Liver (tissue), 3 donors: ENCODE results near the gene UBA6.

ENCODE experiments used
- ATF3 ChIP-seq: IDR thresholded peaks from 2 replicates; pipeline ENCODE4 v1.6.1; 2016; ENCODE audit warnings: antibody characterized with exemption
- CTCF ChIP-seq: fragments of 150-350 bp; IDR thresholded peaks from 2 replicates; pipeline ENCODE4 v1.5.1; 2017; ENCODE audit warnings: improper control_type of control experiment, low read depth, low read length; ENCODE audit not compliant: missing input control
- EGR1 ChIP-seq, 2 donors: IDR thresholded peaks; 2 replicates each; pipeline ENCODE4 v1.6.1; 2016 to 2018; ENCODE audit warnings: antibody characterized with exemption in 2 of 2, low read depth in 2 of 2
- FOXA2 ChIP-seq: IDR thresholded peaks from 2 replicates; pipeline ENCODE4 v1.6.1; 2016; ENCODE audit warnings: antibody characterized with exemption
- GABPA ChIP-seq, 2 donors: IDR thresholded peaks in 1 of 2; conservative IDR thresholded peaks in 1 of 2; 2 replicates each; pipeline ENCODE4 v1.6.1; 2016; ENCODE audit warnings: antibody characterized with exemption in 2 of 2, mild to moderate bottlenecking in 1 of 2, moderate library complexity in 1 of 2
- HNF4A ChIP-seq, 2 donors: conservative IDR thresholded peaks; 2 replicates each; pipeline ENCODE4 v1.6.1; 2016; ENCODE audit warnings: antibody characterized with exemption in 2 of 2, mild to moderate bottlenecking in 2 of 2
- JUND ChIP-seq, 2 donors: IDR thresholded peaks; 2 replicates each; pipeline ENCODE4 v1.6.1; 2016; ENCODE audit warnings: antibody characterized with exemption in 2 of 2
- MAX ChIP-seq: IDR thresholded peaks from 2 replicates; pipeline ENCODE4 v1.6.1; 2016; ENCODE audit warnings: antibody characterized with exemption
- RAD21 ChIP-seq, 2 donors: IDR thresholded peaks; 2 replicates each; pipeline ENCODE4 v1.6.1; 2016; ENCODE audit warnings: antibody characterized with exemption in 2 of 2, mild to moderate bottlenecking in 2 of 2
- REST ChIP-seq: IDR thresholded peaks from 2 replicates; pipeline ENCODE4 v1.6.1; 2016; ENCODE audit warnings: antibody characterized with exemption, mild to moderate bottlenecking
- RXRA ChIP-seq, 2 donors: IDR thresholded peaks; 2 replicates each; pipeline ENCODE4 v1.6.1; 2017 to 2018; ENCODE audit warnings: antibody characterized with exemption in 2 of 2, mild to moderate bottlenecking in 1 of 2
- SP1 ChIP-seq: IDR thresholded peaks from 2 replicates; pipeline ENCODE4 v1.6.1; 2018; ENCODE audit warnings: antibody characterized with exemption, mild to moderate bottlenecking
- TAF1 ChIP-seq: conservative IDR thresholded peaks from 2 replicates; pipeline ENCODE4 v1.6.1; 2016; ENCODE audit warnings: antibody characterized with exemption, mild to moderate bottlenecking
- ZBTB33 ChIP-seq: IDR thresholded peaks from 2 replicates; pipeline ENCODE4 v1.6.1; 2016; ENCODE audit warnings: antibody characterized with exemption
- donor health status: healthy.
- donor health status: healthy.

GRCh38 chr4:67685532-67685859, 15.5 kb downstream of the UBA6 start:
- no peak for TF ChIP-seq CTCF
- TF ChIP-seq EGR1 (IDR thresholded peaks at IDR 0.05; ENCODE audit: low read depth in 2 of 2): no peak
- TF ChIP-seq TAF1: no peak
- no peak for TF ChIP-seq SP1
- no peak for TF ChIP-seq GABPA (IDR thresholded peaks at IDR 0.05 in 1 of 2, conservative IDR thresholded peaks at IDR 0.05 in 1 of 2)
- no peak for TF ChIP-seq REST
- TF ChIP-seq ZBTB33: no peak
- TF ChIP-seq JUND (IDR thresholded peaks at IDR 0.05): no peak
- no peak for TF ChIP-seq ATF3
- no peak for TF ChIP-seq RXRA (IDR thresholded peaks at IDR 0.05)
- TF ChIP-seq MAX: no peak
- no peak for TF ChIP-seq HNF4A (conservative IDR thresholded peaks at IDR 0.05)
- no peak for TF ChIP-seq RAD21 (IDR thresholded peaks at IDR 0.05)
- TF ChIP-seq FOXA2: no peak
